HG03571 (cell line): ENCODE results near the gene TICRR.
"Not testable (repeated sequence)": the region's sequence is repeated elsewhere in the genome, so short reads cannot be mapped to it uniquely, and the experiment has no call there.

ENCODE experiments used
- ATAC-seq: cut with Tn5 transposase; IDR thresholded peaks from one replicate; pipeline ENCODE4 v1.9.1; 2021; ENCODE audit not compliant: unreplicated experiment

Gene TICRR, protein sequence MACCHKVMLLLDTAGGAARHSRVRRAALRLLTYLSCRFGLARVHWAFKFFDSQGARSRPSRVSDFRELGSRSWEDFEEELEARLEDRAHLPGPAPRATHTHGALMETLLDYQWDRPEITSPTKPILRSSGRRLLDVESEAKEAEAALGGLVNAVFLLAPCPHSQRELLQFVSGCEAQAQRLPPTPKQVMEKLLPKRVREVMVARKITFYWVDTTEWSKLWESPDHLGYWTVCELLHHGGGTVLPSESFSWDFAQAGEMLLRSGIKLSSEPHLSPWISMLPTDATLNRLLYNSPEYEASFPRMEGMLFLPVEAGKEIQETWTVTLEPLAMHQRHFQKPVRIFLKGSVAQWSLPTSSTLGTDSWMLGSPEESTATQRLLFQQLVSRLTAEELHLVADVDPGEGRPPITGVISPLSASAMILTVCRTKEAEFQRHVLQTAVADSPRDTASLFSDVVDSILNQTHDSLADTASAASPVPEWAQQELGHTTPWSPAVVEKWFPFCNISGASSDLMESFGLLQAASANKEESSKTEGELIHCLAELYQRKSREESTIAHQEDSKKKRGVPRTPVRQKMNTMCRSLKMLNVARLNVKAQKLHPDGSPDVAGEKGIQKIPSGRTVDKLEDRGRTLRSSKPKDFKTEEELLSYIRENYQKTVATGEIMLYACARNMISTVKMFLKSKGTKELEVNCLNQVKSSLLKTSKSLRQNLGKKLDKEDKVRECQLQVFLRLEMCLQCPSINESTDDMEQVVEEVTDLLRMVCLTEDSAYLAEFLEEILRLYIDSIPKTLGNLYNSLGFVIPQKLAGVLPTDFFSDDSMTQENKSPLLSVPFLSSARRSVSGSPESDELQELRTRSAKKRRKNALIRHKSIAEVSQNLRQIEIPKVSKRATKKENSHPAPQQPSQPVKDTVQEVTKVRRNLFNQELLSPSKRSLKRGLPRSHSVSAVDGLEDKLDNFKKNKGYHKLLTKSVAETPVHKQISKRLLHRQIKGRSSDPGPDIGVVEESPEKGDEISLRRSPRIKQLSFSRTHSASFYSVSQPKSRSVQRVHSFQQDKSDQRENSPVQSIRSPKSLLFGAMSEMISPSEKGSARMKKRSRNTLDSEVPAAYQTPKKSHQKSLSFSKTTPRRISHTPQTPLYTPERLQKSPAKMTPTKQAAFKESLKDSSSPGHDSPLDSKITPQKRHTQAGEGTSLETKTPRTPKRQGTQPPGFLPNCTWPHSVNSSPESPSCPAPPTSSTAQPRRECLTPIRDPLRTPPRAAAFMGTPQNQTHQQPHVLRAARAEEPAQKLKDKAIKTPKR (N-terminal part only)

DNA sequence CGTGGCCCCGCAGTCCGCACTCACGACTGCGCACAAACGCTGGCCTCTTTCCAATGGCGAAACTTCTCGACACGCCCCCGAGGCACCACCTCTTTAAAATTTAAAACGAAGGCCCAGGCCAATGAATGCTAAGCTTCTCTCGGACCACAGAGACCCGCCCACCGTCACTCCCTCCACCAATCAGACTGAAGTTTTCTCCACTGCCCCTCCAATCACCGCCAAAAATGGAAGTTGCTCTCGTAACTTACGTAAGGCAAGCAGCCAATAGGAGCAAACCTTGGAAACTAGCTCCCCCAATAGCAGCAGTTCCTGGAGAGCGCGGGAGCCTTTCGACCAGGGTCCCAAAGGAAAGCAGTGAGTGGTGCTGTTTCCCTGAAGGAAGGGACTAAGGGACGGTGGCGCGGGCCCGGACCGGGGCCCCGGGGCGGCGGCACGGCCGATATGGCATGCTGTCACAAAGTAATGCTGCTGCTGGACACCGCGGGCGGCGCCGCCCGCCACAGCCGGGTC lies at the start of gene TICRR:
Gene TICRR (plus strand): TSS at position 324 of the 510 bp plus-strand sequence. CDS start 118 bp downstream, at position 442.
- peak; percentile 94 for ATAC-seq

- ATAC-seq: no peak
Measured at GRCh38 chr15:89526181-89526580, 49.1 kb upstream of the TICRR start.

- ATAC-seq: no peak
Measured at GRCh38 chr15:89526601-89527441, 48.4 kb upstream of the TICRR start.

- ATAC-seq: no peak
Measured at GRCh38 chr15:89528757-89529352, 46.4 kb upstream of the TICRR start.

DNA sequence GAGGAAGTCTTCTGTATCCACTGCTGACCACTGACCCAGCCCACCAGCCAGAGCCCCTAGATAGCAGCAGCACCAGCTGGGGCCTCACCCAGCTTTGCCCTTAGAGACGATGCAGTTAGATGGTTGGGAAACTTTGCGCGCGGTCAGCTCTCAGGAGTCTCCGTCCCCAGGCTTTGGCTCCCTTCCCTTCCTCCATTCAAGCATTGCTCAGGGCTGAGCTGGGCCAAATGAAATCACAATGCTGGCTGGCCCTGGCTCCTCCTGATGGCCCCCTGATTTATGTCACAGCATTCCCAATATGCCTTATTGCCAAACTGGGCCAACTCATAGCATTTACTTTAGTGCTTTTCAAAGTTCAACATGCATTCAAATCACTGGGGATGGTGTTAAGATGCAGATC lies 44.3 kb upstream of the TICRR start:
- no peak for ATAC-seq

DNA sequence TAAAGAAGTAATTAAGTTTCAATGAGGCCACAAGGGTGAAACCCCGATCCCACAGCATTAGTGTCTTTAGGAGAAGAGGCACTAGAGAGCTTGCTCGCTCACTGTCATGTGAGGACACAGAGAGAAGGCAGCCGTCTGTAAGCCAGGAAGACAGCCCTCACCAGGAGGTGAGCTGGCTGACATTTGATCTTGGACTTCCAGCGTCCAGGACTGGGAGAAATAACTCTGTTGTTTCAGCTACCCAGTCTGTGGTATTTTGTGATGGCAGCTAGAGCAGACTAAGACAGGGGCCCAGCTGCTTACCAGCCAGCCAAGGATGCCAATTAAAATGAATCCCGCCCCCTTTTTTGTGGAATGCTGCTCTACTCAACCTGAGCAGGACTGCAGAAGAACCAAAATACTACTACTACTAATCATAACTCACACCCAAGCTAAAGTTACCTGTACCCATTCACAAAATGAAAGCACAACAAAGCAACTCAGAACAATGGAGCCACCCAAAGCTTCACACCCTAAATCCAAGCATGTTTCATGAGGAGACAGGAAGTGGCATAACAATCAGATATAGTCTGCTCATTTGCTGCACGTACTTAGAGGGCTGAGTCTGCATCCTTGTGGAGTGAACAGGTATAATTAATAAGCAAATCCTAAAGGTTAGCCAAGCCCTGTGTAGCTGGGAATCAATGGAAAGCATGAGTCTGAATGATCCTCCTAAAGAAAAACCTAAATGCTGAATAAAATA lies 43.3 kb upstream of the TICRR start:
- ATAC-seq: no peak

DNA sequence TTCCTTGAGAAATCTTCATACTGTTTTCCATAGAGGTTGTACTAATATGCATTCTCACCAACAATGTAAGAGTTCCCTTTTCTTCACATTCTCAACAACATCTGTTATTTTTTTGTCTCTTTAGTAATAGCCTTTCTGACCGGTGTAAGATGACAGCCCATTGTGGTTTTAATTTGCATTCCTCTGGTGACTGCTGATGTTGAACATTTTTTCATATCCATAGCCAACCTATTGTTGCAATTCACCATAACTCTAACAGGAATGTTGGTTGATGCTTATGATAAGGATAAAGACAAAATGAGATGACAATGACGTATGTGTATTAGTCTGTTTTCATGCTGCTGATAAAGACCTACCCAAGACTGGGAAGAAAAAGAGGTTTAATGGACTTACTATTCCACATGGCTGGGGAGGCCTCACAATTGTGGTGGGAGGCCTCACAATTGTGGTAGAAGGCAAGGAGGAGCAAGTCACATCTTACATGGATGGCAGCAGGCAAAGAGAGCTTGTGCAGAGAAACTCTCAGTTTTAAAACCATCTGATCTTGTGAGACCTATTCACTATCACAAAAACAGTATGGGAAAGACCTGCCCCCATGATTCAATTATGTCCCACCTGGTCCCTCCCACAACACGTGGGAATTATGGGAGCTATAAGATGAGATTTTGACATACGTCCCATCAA lies 41.3 kb upstream of the TICRR start:
- no peak for ATAC-seq

DNA sequence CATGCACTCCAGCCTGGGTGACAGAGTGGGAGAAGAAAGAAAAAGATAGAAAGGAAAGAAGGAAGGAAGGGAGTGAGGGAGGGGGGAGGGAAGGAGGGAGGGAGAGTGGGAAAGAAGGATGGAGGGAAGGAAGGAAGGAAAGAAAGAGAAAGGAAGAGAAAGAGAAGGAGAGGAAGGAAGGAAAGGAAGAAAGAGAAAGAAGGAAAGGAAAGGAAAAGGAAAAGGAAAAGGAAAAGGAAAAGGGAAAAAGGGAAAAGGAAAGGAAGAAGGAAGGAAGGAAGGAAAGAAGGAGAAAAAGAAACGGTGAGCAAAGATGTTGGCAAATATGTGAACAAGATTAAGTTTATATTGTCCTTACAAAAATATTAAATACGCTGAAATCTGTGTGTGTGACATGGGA lies 36.2 kb upstream of the TICRR start:
- ATAC-seq: no peak

- no peak for ATAC-seq
Measured at GRCh38 chr15:89542369-89542768, 32.9 kb upstream of the TICRR start.

DNA sequence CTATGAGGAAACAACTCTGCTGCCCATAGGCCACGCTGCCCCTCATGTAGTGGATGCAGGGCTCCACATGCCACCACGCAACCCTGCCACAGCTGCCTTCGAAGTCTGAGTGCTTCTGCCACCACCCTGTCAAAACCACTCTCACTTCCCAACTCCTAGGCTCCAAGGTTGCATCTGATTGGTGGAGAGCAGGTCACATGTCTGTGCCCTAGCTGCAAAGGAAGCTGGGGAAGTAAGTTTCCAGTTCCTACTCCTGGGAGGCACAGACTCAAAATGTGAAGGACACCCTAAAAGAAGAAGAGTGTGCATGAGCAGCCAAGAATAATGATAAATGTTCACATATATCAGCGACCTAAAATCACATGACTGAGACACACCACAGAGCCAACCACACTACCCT lies 31.9 kb upstream of the TICRR start:
- no peak for ATAC-seq

- ATAC-seq: not testable (repeated sequence)
Measured at GRCh38 chr15:89549138-89549537, 26.1 kb upstream of the TICRR start.

- ATAC-seq: no peak
Measured at GRCh38 chr15:89550427-89550826, 24.8 kb upstream of the TICRR start.

- peak; percentile 60 for ATAC-seq
Measured at GRCh38 chr15:89551550-89551949, 23.7 kb upstream of the TICRR start.

- ATAC-seq: no peak
Measured at GRCh38 chr15:89553632-89554031, 21.6 kb upstream of the TICRR start.

GRCh38 chr15:89554247-89554646 lies 21.0 kb upstream of the TICRR start:
- ATAC-seq: no peak

GRCh38 chr15:89555768-89556167 lies 19.5 kb upstream of the TICRR start:
- no peak for ATAC-seq

DNA sequence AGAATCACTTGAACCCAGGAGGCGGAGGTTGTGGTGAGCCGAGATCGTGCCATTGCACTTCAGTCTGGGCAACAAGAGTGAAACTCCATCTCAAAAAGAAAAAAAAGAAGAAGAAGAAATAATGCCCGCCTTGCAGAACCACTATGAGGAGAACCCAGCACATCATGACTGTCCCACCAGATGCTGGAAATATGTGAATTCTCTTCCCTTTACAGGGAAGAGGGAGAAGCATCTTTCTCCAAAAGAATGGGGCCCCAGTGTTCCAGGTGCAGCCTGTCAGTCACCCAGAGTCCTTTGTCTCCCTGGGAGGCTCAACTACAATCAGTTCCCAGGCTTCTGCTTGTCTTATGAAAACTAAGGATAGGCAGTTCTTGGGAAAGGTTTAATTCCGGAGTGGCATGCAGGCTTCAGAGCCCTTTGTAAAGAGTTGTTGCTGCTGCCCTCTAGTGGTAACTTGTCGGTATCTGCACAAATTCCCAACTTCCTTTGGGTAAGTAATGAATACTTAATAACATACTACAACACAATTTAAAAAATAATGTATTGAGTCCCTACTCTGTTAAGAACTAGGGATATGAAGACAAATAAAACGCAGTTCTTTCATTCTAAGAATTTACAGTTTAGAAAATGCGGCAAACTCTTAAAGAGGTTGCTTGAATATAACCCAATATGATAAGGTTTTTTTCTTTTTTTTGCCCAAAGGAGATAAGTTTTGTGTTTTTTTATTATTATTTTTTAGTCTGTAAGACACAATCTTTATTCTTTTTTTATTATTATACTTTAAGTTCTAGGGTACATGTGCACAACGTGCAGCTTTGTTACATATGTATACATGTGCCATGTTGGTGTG lies 18.6 kb upstream of the TICRR start:
- ATAC-seq: no peak
